GM12892 (cell line): ENCODE results near the gene POLA1.

Source experiments
- POLR2A ChIP-seq: IDR thresholded peaks from 2 replicates; pipeline ENCODE4 v1.6.1; 2011; ENCODE audit warnings: low read depth, low read length, control low read depth
- POLR2AphosphoS5 ChIP-seq: IDR thresholded peaks from 2 replicates; pipeline ENCODE4 v1.6.1; 2011; ENCODE audit warnings: low read depth, low read length, control low read depth
- TAF1 ChIP-seq: IDR thresholded peaks from 2 replicates; pipeline ENCODE4 v1.6.1; 2011; ENCODE audit warnings: low read depth, mild to moderate bottlenecking, control low read depth, low read length, borderline replicate concordance

GRCh38 chrX:24877854-24878650 is 184.3 kb downstream of the POLA1 start:
- TF ChIP-seq TAF1 (no peak), POLR2A (no peak), POLR2AphosphoS5 (no peak)
